ENCODE measurements around the gene CAV2.

CAV2 gene

DNA sequence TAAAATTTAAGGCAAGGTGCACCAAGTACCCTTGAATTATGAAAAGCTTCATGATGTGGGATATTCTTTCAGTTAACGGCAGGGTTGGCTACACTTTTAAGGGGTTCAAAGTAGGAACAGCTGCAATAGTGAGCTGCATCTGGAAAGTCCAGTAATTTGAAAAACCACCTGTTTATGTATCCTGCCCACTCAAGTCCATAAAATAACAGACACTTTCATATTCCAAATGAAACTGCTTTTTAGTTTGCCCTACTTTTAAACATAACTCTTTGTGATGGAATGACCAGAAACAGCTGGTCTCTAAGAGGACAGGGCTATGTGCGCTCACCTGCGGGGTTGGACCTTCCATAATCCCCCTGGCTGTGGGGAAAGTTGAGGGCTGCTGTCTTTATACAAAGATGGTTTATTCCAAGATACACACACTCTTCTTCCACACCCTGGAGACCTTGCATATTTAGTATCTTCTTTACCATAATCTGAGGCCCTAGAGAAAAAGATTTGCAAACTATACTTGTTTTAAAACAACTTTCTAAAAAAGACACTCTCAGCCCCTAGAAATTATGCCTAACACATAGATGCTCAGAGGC is 32.7 kb downstream of the CAV2 start:
- Histone ChIP-seq H3K4me3 (ENCODE audit: low read depth, low read length) (no peak overlapping the region; the same call in 1 of the 2 replicates), H3K79me2 (ENCODE audit: control insufficient read depth, insufficient read depth, low read length, unreplicated experiment) (peaks cover 91% of the 10 kb centered on the region), H3K4me1 (ENCODE audit: control insufficient read depth, insufficient read depth, low read length, unreplicated experiment) (peaks cover 59% of the 10 kb centered on the region), H3K27ac (ENCODE audit: low read depth, low read length) (no peak overlapping the region), H3K36me3 (ENCODE audit: insufficient read depth, low read length) (peaks cover 69% of the 10 kb centered on the region), H2AFZ (ENCODE audit: low read length, unreplicated experiment) (no peak overlapping the region), H3K27me3 (ENCODE audit: insufficient read depth, low read length) (no peaks in the 10 kb centered on the region)

DNA sequence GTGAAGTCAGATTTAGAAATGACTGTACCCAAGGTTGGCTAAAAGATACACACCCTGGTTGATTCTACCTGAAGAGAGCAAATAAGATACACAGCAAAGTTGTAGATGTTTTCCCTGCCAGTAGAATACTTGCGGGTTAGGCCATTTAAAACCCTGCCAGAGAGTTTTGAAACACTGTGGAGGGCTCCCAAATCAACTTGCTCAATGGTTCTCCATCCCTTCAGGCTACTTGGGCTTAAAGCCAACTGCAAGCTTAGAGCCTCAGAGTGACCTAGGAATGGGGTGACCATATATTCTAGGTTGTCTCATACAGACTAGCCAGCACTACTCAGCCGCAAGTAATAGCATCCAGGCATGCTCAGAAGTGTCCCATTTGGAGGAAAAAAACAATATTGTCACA is 35.3 kb downstream of the CAV2 start:
- Histone ChIP-seq H3K4me1 (ENCODE audit: control insufficient read depth, insufficient read depth, low read length, unreplicated experiment) (peaks cover 61% of the 10 kb centered on the region), H3K36me3 (ENCODE audit: insufficient read depth, low read length) (peaks cover 79% of the 10 kb centered on the region), H3K27ac (ENCODE audit: low read depth, low read length) (peak overlapping the region; percentile 32; the same call in 1 of the 2 replicates), H3K4me3 (ENCODE audit: low read depth, low read length) (no peak overlapping the region), H3K79me2 (ENCODE audit: control insufficient read depth, insufficient read depth, low read length, unreplicated experiment) (peaks cover 90% of the 10 kb centered on the region), H2AFZ (ENCODE audit: low read length, unreplicated experiment) (no peak overlapping the region), H3K27me3 (ENCODE audit: insufficient read depth, low read length) (no peaks in the 10 kb centered on the region)

DNA sequence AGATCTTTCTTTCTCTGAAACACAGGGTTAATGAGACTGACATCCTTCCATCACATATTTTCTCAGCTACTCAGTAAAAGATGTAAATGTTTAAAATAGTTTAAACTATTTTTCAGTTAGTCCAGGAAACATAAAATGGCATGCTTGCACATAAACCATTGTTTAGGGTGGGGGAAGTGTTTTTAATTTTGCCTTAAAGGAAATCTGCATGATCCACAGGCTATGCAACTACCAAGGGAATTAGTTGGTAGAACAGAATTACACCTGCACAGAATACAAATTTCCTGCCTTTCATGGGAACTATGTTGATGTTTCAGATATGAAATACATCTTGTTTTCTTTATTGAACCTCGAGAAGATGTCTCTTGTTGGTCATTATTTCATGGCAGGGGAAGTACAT is 35.9 kb downstream of the CAV2 start:
- no peak overlapping the region for H2AFZ ChIP-seq (ENCODE audit: low read length, unreplicated experiment)
- peaks cover 61% of the 10 kb centered on the region for H3K4me1 ChIP-seq (ENCODE audit: control insufficient read depth, insufficient read depth, low read length, unreplicated experiment)
- H3K4me3 ChIP-seq (ENCODE audit: low read depth, low read length) = no peak overlapping the region
- H3K79me2 ChIP-seq (ENCODE audit: control insufficient read depth, insufficient read depth, low read length, unreplicated experiment) = peaks cover 90% of the 10 kb centered on the region
- H3K27ac ChIP-seq (ENCODE audit: low read depth, low read length) = 0 out of 2 replicates have a peak overlapping the region, but pooled peaks have one; percentile 32
- peaks cover 79% of the 10 kb centered on the region for H3K36me3 ChIP-seq (ENCODE audit: insufficient read depth, low read length)
- no peaks in the 10 kb centered on the region for H3K27me3 ChIP-seq (ENCODE audit: insufficient read depth, low read length)

DNA sequence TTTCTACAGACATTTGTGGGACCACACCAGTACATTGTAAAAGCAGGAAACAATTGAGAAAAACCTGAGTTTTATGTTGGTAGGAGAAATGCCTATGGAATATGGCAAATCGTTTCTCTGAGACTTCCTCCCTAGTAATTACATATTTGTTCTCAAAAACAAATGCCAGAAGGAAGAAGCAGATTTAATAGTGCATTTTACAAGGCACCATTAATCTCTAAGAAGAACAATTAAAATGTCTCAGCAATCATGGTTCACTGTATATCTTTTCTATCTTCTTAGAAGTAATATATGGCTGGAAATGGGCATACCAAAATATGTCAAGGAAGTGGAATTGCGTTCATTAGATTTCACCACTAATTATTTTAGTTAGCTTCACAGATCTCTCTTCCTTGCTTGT is 38.6 kb downstream of the CAV2 start:
- no peak overlapping the region for H3K4me3 ChIP-seq (ENCODE audit: low read depth, low read length)
- H3K79me2 ChIP-seq (ENCODE audit: control insufficient read depth, insufficient read depth, low read length, unreplicated experiment) = peaks cover 87% of the 10 kb centered on the region
- peak overlapping the region; percentile 19 for H3K27ac ChIP-seq (ENCODE audit: low read depth, low read length)
- no peaks in the 10 kb centered on the region for H3K27me3 ChIP-seq (ENCODE audit: insufficient read depth, low read length)
- H3K36me3 ChIP-seq (ENCODE audit: insufficient read depth, low read length) = peaks cover 67% of the 10 kb centered on the region
- H2AFZ ChIP-seq (ENCODE audit: low read length, unreplicated experiment) = no peak overlapping the region
- H3K4me1 ChIP-seq (ENCODE audit: control insufficient read depth, insufficient read depth, low read length, unreplicated experiment) = peaks cover 68% of the 10 kb centered on the region

DNA sequence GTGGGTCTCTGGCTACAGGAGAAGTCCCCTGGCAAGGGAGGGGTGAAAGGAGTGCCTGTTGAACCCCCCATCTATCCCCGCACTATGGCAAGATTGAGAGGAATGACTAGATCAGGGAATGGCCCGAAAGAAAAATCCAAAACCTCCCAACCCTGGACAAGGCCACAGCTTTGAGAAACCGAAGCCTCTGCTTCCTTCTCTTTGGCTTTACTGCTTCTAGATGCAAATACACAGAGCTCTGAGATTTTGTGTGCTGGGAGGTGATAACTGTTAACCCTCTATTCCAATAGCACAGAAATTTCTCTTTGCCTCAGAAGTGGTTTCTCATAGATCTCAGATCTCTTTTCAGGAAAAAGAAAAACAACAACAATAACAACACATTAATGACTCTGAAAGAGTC is 40.3 kb downstream of the CAV2 start:
- Histone ChIP-seq H3K4me3 (ENCODE audit: low read depth, low read length) (no peak overlapping the region), H3K27ac (ENCODE audit: low read depth, low read length) (peak overlapping the region; percentile 87), H3K27me3 (ENCODE audit: insufficient read depth, low read length) (no peaks in the 10 kb centered on the region), H2AFZ (ENCODE audit: low read length, unreplicated experiment) (no peak overlapping the region), H3K36me3 (ENCODE audit: insufficient read depth, low read length) (peaks cover 73% of the 10 kb centered on the region), H3K79me2 (ENCODE audit: control insufficient read depth, insufficient read depth, low read length, unreplicated experiment) (peaks cover 90% of the 10 kb centered on the region), H3K4me1 (ENCODE audit: control insufficient read depth, insufficient read depth, low read length, unreplicated experiment) (peaks cover 70% of the 10 kb centered on the region)

DNA sequence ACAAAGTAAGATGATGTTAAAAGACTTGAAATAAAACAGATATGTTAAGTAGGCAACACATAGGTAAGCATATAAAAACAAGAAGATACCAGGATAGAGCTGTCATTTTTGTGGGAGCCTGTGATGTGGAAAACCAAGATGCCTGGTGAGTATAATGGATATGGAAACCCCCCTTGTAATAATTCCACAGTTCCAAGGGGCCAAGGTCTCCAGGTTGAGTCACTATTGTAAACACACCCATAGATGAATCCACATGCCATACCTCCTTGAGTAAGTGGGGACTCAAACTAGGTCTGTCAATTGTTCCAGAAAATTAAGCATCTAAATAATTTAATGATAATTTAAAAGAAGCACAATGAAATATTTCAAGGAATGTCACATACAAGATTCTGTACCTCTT is 41.2 kb downstream of the CAV2 start:
- Histone ChIP-seq H3K4me1 (ENCODE audit: control insufficient read depth, insufficient read depth, low read length, unreplicated experiment) (peaks cover 71% of the 10 kb centered on the region), H3K27me3 (ENCODE audit: insufficient read depth, low read length) (no peaks in the 10 kb centered on the region), H3K79me2 (ENCODE audit: control insufficient read depth, insufficient read depth, low read length, unreplicated experiment) (peaks cover 90% of the 10 kb centered on the region), H3K27ac (ENCODE audit: low read depth, low read length) (peak overlapping the region; percentile 87), H3K4me3 (ENCODE audit: low read depth, low read length) (no peak overlapping the region), H3K36me3 (ENCODE audit: insufficient read depth, low read length) (peaks cover 73% of the 10 kb centered on the region), H2AFZ (ENCODE audit: low read length, unreplicated experiment) (no peak overlapping the region)

DNA sequence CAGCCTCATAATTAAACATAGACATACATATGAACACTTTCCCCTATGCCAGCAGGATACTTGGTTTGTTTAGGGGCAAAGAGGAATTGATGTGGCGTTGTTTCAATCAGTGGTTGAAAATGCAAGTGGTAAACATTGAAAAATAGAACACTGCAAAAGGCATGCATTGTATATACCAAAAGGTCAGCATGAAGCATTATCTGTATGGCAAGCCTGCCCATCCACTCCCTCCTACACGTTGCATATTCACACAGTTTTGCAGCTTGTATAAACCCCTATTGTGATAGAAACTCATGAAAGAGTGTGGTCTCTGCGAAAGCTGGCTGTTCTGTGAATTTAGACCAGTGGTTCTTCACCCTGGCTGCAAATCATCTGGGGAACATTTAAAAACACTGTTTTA is 42.4 kb downstream of the CAV2 start:
- H3K36me3 ChIP-seq (ENCODE audit: insufficient read depth, low read length) = peaks cover 70% of the 10 kb centered on the region
- peak overlapping the region; percentile 87 for H3K27ac ChIP-seq (ENCODE audit: low read depth, low read length)

DNA sequence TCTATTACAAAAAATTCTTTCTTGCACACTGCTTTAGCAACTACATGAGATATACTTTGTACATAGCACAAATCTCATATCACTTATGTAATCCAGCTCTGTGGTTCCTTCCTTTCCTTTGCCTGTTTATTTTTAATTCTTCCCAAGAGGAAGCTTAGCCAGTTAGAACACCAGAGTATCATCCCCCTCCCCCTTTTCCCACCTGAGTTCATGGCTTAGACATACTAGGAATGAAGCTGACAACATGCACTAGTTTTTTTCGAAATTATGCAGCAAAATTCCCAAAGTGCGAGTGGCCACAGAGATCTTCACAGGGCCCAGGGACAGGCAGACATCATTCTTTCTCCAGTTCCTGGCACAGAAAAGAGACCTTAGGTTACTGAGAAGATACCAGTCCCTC is 43.1 kb downstream of the CAV2 start:
- no peak overlapping the region for H3K4me3 ChIP-seq (ENCODE audit: low read depth, low read length)
- H3K79me2 ChIP-seq (ENCODE audit: control insufficient read depth, insufficient read depth, low read length, unreplicated experiment) = peaks cover 90% of the 10 kb centered on the region
- H3K36me3 ChIP-seq (ENCODE audit: insufficient read depth, low read length) = peaks cover 66% of the 10 kb centered on the region
- peak overlapping the region; percentile 87 for H3K27ac ChIP-seq (ENCODE audit: low read depth, low read length)
- H3K27me3 ChIP-seq (ENCODE audit: insufficient read depth, low read length) = no peaks in the 10 kb centered on the region
- H2AFZ ChIP-seq (ENCODE audit: low read length, unreplicated experiment) = no peak overlapping the region
- H3K4me1 ChIP-seq (ENCODE audit: control insufficient read depth, insufficient read depth, low read length, unreplicated experiment) = peaks cover 75% of the 10 kb centered on the region

More for the DNA sequence above, 42.4 kb downstream of the CAV2 start:
- Histone ChIP-seq H3K27me3 (ENCODE audit: insufficient read depth, low read length) (no peaks in the 10 kb centered on the region), H3K4me1 (ENCODE audit: control insufficient read depth, insufficient read depth, low read length, unreplicated experiment) (peaks cover 75% of the 10 kb centered on the region), H3K79me2 (ENCODE audit: control insufficient read depth, insufficient read depth, low read length, unreplicated experiment) (peaks cover 90% of the 10 kb centered on the region), H2AFZ (ENCODE audit: low read length, unreplicated experiment) (no peak overlapping the region), H3K4me3 (ENCODE audit: low read depth, low read length) (no peak overlapping the region)

DNA sequence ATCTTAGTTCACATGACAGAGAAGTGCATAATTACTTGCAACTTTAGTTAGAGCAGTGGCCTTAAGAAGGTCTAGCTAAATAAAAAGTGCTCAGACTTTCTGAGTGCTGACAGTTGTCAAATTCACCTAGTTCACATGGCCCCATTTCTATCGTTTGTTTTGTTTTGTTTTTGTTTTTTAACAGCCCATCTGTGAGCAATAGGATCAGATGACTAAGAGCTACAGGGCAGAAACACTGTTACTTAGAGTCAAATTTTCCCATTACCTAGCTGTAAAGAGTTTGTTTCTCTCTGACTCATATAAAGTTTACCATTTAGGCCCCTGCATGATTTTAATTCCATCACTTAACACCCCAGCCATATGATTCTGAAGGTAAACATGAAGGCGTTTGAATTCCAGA is 44.1 kb downstream of the CAV2 start:
- Histone ChIP-seq H3K36me3 (ENCODE audit: insufficient read depth, low read length) (peaks cover 65% of the 10 kb centered on the region), H2AFZ (ENCODE audit: low read length, unreplicated experiment) (no peak overlapping the region), H3K79me2 (ENCODE audit: control insufficient read depth, insufficient read depth, low read length, unreplicated experiment) (peaks cover 90% of the 10 kb centered on the region), H3K27me3 (ENCODE audit: insufficient read depth, low read length) (no peaks in the 10 kb centered on the region), H3K27ac (ENCODE audit: low read depth, low read length) (peak overlapping the region; percentile 87), H3K4me1 (ENCODE audit: control insufficient read depth, insufficient read depth, low read length, unreplicated experiment) (peaks cover 78% of the 10 kb centered on the region), H3K4me3 (ENCODE audit: low read depth, low read length) (no peak overlapping the region; the same call in 1 of the 2 replicates)

DNA sequence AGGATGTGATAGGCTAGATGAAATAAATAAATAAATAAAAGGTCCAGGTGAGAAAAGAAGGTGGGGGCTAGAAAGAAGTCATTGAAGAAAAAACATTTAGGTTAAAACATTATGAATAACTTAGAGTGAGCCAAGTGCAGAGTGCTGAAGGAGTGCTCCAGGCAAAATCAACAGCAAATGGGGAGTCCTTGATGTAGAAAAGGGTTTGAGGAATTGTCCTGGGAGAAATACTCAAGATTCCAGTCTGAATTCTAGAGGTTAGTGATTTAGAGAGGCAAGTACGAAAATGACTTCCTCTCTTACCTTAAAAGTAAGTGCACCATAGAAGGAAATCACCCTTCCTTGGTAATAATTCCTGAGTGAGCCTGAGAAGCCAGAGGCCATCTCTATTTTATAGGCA is 44.9 kb downstream of the CAV2 start:
- Histone ChIP-seq H3K36me3 (ENCODE audit: insufficient read depth, low read length) (peaks cover 65% of the 10 kb centered on the region), H3K79me2 (ENCODE audit: control insufficient read depth, insufficient read depth, low read length, unreplicated experiment) (peaks cover 90% of the 10 kb centered on the region), H2AFZ (ENCODE audit: low read length, unreplicated experiment) (no peak overlapping the region), H3K27ac (ENCODE audit: low read depth, low read length) (peak overlapping the region; percentile 87), H3K4me1 (ENCODE audit: control insufficient read depth, insufficient read depth, low read length, unreplicated experiment) (peaks cover 78% of the 10 kb centered on the region), H3K27me3 (ENCODE audit: insufficient read depth, low read length) (no peaks in the 10 kb centered on the region), H3K4me3 (ENCODE audit: low read depth, low read length) (no peak overlapping the region)

DNA sequence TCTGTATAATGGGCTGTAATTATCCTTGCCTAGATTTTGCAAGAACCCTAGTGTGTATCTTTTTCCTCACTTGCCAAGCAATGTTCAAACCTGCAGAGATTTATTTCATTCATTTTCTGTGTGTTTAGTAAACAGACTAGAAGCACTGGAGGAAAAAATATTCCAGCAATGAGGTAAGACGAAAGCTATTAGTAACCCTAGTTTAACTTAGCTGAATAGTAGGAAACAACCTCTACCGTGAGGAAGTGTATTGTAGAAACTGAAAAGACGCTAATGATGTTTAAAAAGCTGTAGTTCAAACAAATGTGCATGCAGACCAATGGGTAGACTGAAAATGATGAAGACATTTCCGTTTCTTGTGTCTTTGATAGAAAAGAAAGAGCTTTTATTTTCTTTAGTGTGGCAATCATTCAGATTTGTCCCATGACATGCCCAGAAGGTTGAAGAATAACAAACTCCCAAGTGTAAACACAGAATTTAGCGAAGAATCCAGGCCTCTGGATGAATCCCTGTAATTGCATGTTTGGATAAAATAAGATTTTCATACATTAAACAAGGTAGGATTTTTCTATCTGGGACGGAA is 46.0 kb downstream of the CAV2 start:
- Histone ChIP-seq H3K36me3 (ENCODE audit: insufficient read depth, low read length) (peaks cover 66% of the 10 kb centered on the region), H3K4me3 (ENCODE audit: low read depth, low read length) (no peak overlapping the region), H3K79me2 (ENCODE audit: control insufficient read depth, insufficient read depth, low read length, unreplicated experiment) (peaks cover 90% of the 10 kb centered on the region), H3K4me1 (ENCODE audit: control insufficient read depth, insufficient read depth, low read length, unreplicated experiment) (peaks cover 71% of the 10 kb centered on the region), H3K27ac (ENCODE audit: low read depth, low read length) (peak overlapping the region; percentile 87), H3K27me3 (ENCODE audit: insufficient read depth, low read length) (no peaks in the 10 kb centered on the region), H2AFZ (ENCODE audit: low read length, unreplicated experiment) (no peak overlapping the region)
